H54 (cell line): ENCODE results near the gene THEM4.
"Not testable (repeated sequence)": the region's sequence is repeated elsewhere in the genome, so short reads cannot be mapped to it uniquely, and the experiment has no call there.

Source experiments
- DNase-seq: peaks from one replicate; pipeline ENCODE4 v3.0.0; 2011; ENCODE audit warnings: low spot score, mixed read lengths; ENCODE audit not compliant: insufficient read length
- FAIRE-seq: peaks from 3 replicates; lab custom pipeline; 2011; peaks lifted over from hg19 to GRCh38; lab: Jason Lieb, UNC
- POLR2A ChIP-seq: IDR thresholded peaks from 2 replicates; pipeline ENCODE4 v1.6.1; 2011; ENCODE audit warnings: low read depth, mild to moderate bottlenecking, low read length

THEM4 gene

GRCh38 chr1:151867765-151868411 is 41.4 kb downstream of the THEM4 start:
- no peak for TF ChIP-seq POLR2A
- DNase-seq (no peak), FAIRE-seq (peak; percentile 60)

DNA sequence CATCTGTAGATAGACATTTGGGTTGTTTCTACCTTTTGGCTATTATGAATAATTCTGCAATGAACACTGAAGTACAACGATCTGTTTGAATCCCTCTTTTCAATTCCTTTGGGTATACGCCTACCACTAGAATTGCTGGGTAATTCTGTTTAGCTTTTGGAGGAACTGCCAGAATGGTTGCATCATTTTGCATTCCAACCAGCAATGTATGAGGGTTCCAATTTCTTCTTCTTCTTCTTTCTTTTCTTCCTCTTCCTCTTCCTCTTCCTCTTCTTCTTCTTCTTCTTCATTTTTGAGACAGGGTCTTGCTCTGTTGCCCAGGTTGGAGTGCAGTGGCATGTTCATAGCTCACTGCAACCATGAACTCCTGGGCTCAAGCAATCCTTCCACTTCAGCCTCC is 42.0 kb downstream of the THEM4 start:
- no peak for TF ChIP-seq POLR2A
- FAIRE-seq (no peak), DNase-seq (no peak)

DNA sequence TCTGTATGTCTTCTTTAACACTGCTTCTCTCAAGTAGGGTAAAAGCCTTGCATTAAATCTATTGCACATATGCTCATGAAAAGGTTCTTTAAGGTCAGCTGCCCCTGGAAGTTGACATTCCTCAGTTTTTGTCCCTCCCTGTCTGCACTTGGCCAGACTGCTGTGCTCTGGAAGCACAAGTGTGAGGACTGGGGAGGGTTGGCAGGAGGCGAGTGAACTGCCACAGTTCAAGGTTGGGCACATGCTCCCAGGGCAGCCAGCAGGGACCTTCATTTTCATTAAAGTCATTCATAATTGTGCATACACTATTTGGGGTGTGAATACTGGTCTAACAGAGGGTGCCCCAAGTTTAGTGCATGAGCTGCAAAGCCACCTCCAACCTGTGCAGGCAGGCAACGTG is 44.9 kb downstream of the THEM4 start:
- no peak for TF ChIP-seq POLR2A
- FAIRE-seq, result no peak
- no peak for DNase-seq

DNA sequence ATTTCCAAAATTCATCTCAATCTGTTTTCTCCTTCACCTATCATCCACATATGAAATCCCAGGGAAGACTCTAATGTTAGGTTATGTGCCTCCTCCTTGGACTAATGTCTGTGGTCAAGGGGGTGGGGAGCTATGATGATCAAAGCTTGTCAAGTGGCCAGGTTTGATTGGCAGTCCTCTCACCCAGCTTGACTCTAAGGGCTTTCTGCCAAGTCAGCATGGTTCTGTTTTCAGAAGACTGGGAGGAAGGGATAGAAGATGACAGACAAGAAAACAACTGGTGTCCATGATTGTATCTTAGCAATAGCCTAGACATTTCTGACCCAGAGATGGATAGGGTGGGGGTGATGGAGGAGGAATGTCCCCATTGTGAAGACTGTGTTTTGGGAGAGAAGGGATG is 46.7 kb downstream of the THEM4 start:
- no peak for DNase-seq
- no peak for TF ChIP-seq POLR2A
- FAIRE-seq, result no peak

- no peak for TF ChIP-seq POLR2A
- no peak for FAIRE-seq
- no peak for DNase-seq
Measured at GRCh38 chr1:151860504-151861187, 48.7 kb downstream of the THEM4 start.

DNA sequence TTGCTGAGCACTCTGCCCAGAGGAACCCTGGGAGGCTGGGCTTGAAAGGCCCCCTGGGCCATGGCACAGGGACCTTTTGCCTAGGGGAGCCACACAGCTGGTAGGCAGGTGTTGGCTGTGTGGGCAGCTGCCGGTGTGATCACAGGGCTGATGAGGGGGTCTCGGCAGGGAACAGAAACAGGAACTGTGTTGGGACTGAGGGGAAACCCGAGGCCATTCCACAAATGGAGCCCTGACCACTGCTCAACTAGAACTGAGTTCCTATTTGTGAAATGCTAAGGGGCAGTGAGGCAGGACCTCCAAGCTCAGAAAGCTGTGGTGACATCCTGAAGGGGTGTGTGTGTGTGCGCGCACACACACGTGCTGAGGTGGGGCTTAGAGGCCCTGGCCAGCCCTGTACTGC is 49.4 kb downstream of the THEM4 start:
- FAIRE-seq (no peak), DNase-seq (no peak)
- TF ChIP-seq POLR2A, result no peak

DNA sequence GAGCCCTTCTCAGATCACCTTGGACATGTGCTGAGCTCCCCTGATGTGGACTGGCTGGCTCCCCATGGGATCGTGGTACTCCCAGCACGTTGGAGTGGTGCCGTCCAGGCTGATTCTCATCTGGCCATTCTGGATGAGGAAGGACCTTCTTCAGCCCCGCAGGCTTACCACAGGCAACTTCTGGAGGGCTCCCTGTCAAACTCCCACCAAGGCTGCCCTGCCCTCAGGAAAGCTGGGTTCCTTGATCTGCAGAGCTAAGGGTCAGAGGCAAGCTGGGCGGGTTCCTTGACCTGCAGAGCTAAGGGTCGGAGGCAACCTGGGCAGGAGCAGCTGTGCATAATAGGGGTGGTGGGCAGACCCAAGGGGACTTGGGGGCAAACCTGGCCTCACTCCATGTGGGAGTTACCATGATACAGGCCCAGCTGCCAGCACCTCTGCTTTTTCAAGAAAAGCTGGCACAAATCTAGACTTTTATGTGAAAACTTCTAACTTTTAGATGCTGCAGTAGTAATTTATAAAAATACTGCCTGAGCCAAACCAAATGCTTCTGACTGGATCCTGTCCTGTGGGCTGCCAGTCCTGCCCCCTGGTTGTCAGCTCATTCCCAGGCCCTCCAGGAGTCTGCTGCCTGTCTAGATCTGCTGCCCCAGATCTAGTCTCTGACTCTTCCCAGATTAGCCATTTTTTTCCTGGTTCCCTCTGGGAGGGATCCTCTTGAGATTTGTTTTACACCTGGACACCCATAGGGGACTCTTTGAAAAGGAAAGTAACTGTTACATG is 50.2 kb downstream of the THEM4 start:
- no peak for DNase-seq
- no peak for TF ChIP-seq POLR2A
- FAIRE-seq, result no peak

DNA sequence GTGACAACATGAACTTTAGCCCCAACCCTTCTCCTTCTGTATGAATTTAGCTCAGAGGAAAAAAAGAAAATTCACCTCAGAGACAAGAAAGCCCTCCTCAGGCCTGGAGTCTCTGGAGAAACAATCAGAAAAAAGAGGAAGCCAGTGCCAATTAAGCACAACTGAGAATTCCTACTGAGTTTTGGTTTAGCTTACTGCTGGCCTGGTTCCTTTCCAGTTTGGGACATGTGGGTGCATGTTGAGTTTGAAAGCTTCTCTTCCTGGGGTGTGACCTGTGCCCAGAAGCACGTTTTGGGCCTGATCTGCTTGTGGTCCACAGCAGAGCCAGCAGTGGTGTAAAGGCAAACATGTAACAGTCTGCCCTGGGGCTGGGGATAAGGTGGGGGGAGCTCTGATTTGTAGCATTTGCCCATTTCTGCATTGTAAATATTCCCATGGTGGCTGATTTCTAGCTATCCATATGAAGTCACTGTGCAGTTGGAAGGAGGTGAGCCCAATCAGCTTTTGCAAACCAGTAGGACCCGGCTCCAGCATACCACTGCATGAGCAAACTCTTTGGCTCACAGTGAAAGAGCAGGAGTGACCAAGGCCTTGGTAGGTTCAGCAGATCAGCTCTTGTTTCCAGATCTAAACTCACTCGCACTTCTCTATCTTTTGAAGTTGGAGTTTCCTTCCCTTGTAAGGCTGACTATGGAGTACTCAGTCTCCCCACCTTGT is 51.1 kb downstream of the THEM4 start:
- no peak for TF ChIP-seq POLR2A
- DNase-seq (no peak), FAIRE-seq (no peak)

- FAIRE-seq (no peak), DNase-seq (no peak)
- TF ChIP-seq POLR2A, result no peak
Measured at GRCh38 chr1:151855933-151856332, 53.4 kb downstream of the THEM4 start.

GRCh38 chr1:151855516-151855915 is 53.8 kb downstream of the THEM4 start:
- DNase-seq, FAIRE-seq: not testable (repeated sequence)

GRCh38 chr1:151854658-151855057 is 54.7 kb downstream of the THEM4 start:
- FAIRE-seq, result no peak
- DNase-seq, result no peak

DNA sequence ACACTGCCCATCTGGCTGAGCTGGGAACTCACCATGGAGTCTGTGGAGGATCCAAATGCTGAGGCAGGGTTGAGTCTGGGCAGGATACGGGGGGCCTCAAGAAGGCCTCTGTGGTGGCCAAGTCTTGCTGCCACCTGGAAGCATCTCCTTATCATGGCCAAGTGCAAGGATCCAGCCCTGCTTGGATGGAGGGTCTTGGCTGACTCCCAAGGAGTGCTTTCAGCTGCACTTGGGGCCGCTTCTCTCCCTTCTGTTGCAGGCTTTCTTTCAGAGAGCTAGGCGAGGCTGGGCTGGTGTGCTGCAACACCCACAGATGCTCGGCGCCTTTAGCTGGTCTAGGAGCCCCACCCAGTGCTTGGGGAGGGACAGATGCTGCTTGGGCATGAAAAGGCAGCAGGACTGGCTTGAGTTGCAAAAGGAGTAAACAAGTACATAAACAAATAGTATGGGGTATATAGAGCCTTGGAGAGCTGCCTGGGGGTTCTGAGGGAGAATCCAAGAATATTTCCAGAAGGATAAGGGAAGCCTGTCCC is 55.8 kb downstream of the THEM4 start, which contains the start of gene THEM5:
THEM5 (minus strand) TSS at position 302 of the 533 bp plus-strand sequence; CDS start at position 155, 147 bp downstream.
- no peak for TF ChIP-seq POLR2A
- DNase-seq (no peak), FAIRE-seq (no peak)

More at GRCh38 chr1:151854658-151855057, 54.7 kb downstream of the THEM4 start:
- no peak for TF ChIP-seq POLR2A

DNA sequence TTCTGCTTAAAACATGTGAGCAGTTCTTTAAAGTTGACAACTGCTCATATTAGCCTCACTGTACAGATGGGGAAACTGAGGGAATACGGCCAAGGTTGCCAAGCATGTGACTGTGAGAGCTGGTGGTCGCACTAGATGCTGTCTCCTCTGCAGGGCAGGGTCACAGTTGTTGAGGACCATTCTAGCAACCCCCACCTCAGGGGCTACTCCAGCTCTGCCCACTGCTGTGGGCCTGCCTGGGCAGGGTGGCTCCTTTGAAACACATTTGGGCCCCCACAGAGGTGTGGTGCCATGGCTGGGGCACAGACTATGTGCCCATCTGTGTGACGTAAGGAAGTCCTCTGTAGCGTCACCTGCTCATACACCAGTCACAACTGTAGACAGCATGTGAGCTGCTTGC is 56.6 kb downstream of the THEM4 start:
- no peak for DNase-seq
- FAIRE-seq, result no peak

More for the DNA sequence above, 56.6 kb downstream of the THEM4 start:
- no peak for TF ChIP-seq POLR2A
